B cell (primary cell): ENCODE measurements around the gene ADGRV1. TPM values are rescaled to one million over a fixed set of nuclear protein-coding genes. Genes with fewer than 3 reads are reported as not detected.
A peak's percentile ranks its signal among the peaks of the same experiment; 100 is the strongest.

Experiments
- ATAC-seq: fragments of 200-7000 bp; cut with Tn5 transposase; one replicate; pipeline ENCODE4 v1.10.0; 2021; ENCODE audit warnings: low read depth, mild to moderate bottlenecking, moderate number of reproducible peaks, moderate library complexity
- CTCF ChIA-PET: fragments of 350-600 bp; sonication (Branson Sonifier 250); formaldehyde crosslinking; loops from one replicate; lab custom pipeline; 2021; ENCODE audit warnings: antibody characterized with exemption, inconsistent platforms; lab: Charles Lee
- POLR2A ChIA-PET: fragments of 350-600 bp; sonication (Branson Sonifier 250); formaldehyde crosslinking; loops from one replicate; lab custom pipeline; 2021; ENCODE audit warnings: antibody characterized with exemption; lab: Charles Lee
- DNase-seq: peaks from one replicate; pipeline ENCODE4 v3.0.0; 2013
- H2AFZ ChIP-seq: 2 replicates; pipeline ENCODE4 v1.6.1; 2012; ENCODE audit warnings: mild to moderate bottlenecking, low read depth, low read length; ENCODE audit not compliant: insufficient read depth, poor library complexity, severe bottlenecking
- H3K27ac ChIP-seq, 2 donors: 1 replicate in 1 of 2; 2 replicates in 1 of 2; pipeline ENCODE4 v1.5.1; 2012 to 2013; ENCODE audit warnings: low read length in 2 of 2, mild to moderate bottlenecking in 2 of 2, moderate library complexity in 1 of 2
- H3K27me3 ChIP-seq, 4 experiments: fragments of 200-600 bp in 1 of 4; sonication (generic) in 1 of 4; replicated peaks in 1 of 4; 1 replicate in 2 of 4; 2 replicates in 2 of 4; pipeline versions ENCODE4 v1.6.1 to v1.7.0; 2013 to 2016; ENCODE audit warnings: low read length in 3 of 4, mild to moderate bottlenecking in 2 of 4, mixed read lengths in 1 of 4, moderate library complexity in 1 of 4; ENCODE audit not compliant: insufficient read depth in 4 of 4, control insufficient read depth in 3 of 4; ENCODE audit errors: control extremely low read depth in 1 of 4
- H3K36me3 ChIP-seq, 2 experiments: replicated peaks in 1 of 2; 1 replicate in 1 of 2; 2 replicates in 1 of 2; pipeline versions ENCODE4 v1.6.1 to v1.7.1; 2013; ENCODE audit warnings: low read length in 1 of 2; ENCODE audit not compliant: insufficient read depth in 2 of 2, control insufficient read depth in 1 of 2; ENCODE audit errors: control extremely low read depth in 1 of 2, extremely low read depth in 1 of 2
- H3K4me1 ChIP-seq, 2 donors: fragments of 200-600 bp in 1 of 2; sonication (generic) in 1 of 2; 1 replicate in 1 of 2; 2 replicates in 1 of 2; pipeline versions ENCODE4 v1.5.1 to v1.6.1; 2013 to 2017; ENCODE audit warnings: low read length in 2 of 2; ENCODE audit not compliant: control insufficient read depth in 2 of 2, insufficient read depth in 2 of 2
- H3K4me2 ChIP-seq: replicated peaks from 2 replicates; pipeline ENCODE3; 2012; ENCODE audit warnings: mild to moderate bottlenecking, low read depth, low read length; ENCODE audit not compliant: poor library complexity, severe bottlenecking
- H3K4me3 ChIP-seq, 5 experiments: fragments of 200-600 bp in 1 of 5; sonication (generic) in 1 of 5; 1 replicate in 3 of 5; 2 replicates in 2 of 5; pipeline versions ENCODE4 v1.5.1 to v1.7.0; 2011 to 2016; ENCODE audit warnings: low read length in 4 of 5, mild to moderate bottlenecking in 4 of 5, low read depth in 2 of 5, control low read depth in 1 of 5, moderate library complexity in 1 of 5; ENCODE audit not compliant: insufficient read depth in 1 of 5; ENCODE audit errors: control extremely low read depth in 1 of 5, extremely low read depth in 1 of 5
- H3K79me2 ChIP-seq: fragments of 200-600 bp; sonication (generic); one replicate; pipeline ENCODE4 v1.6.0; 2016; ENCODE audit warnings: low read length; ENCODE audit not compliant: control insufficient read depth, insufficient read depth
- H3K9ac ChIP-seq: fragments of 200-600 bp; sonication (generic); 2 replicates; pipeline ENCODE4 v1.6.1; 2017; ENCODE audit warnings: mild to moderate bottlenecking, low read length, moderate library complexity
- H3K9me3 ChIP-seq, 3 donors: one replicate each; pipeline versions ENCODE4 v1.6.1 to v1.7.1; 2013; ENCODE audit warnings: low read length in 2 of 3; ENCODE audit not compliant: control insufficient read depth in 2 of 3, insufficient read depth in 1 of 3; ENCODE audit errors: control extremely low read depth in 1 of 3
- H4K20me1 ChIP-seq: 2 replicates; pipeline ENCODE4 v1.6.0; 2012; ENCODE audit warnings: mild to moderate bottlenecking, low read length; ENCODE audit not compliant: insufficient read depth, control insufficient read depth, poor library complexity, severe bottlenecking
- H3K27ac Mint-ChIP-seq: one replicate; pipeline ENCODE4 v1.8.0; 2021; ENCODE audit warnings: mixed read lengths
- H3K27me3 Mint-ChIP-seq: one replicate; pipeline ENCODE4 v1.8.0; 2021; ENCODE audit warnings: mixed read lengths
- H3K4me1 Mint-ChIP-seq: one replicate; pipeline ENCODE4 v1.8.0; 2021; ENCODE audit warnings: mixed read lengths
- H3K4me3 Mint-ChIP-seq: one replicate; pipeline ENCODE4 v1.8.0; 2021; ENCODE audit warnings: mixed read lengths
- H3K9me3 Mint-ChIP-seq: one replicate; pipeline ENCODE4 v1.8.0; 2022; ENCODE audit warnings: mixed read lengths; ENCODE audit not compliant: insufficient read depth
- CTCF ChIP-seq: fragments of 200-600 bp; IDR thresholded peaks from one replicate; pipeline ENCODE4 v1.8.0; 2022; ENCODE audit warnings: antibody characterized with exemption, mild to moderate bottlenecking
- EZH2 ChIP-seq: IDR thresholded peaks from 2 replicates; pipeline ENCODE4 v1.6.1; 2012; ENCODE audit warnings: borderline replicate concordance, low read depth, mild to moderate bottlenecking, moderate library complexity, low read length; ENCODE audit not compliant: insufficient read depth, poor library complexity, severe bottlenecking
- whole genome bisulfite sequencing: methylation state at CpG from one replicate; pipeline ENCODE4 v1.1.5; 2013; ENCODE audit warnings: missing lambda C conversion rate; ENCODE audit not compliant: insufficient coverage; 5-methylcytosine and 5-hydroxymethylcytosine counted together
- intact Hi-C: fragments of 100-400 bp; cut with micrococcal nuclease; formaldehyde crosslinking; loops from one replicate; pipeline ENCODE4 v1.10.0; 2022
- polyA plus RNA-seq: library from polyadenylated mRNA; depleted of rRNA; stranded (reverse); fragments of >200 nt; gene quantifications from 2 replicates; pipeline ENCODE4 v1.2.3, GENCODE V29; 2012
- total RNA-seq, 2 donors: library from RNA; stranded (reverse); fragments of 120-200 nt in 1 of 2; gene quantifications; 1 replicate in 1 of 2; 2 replicates in 1 of 2; pipeline versions ENCODE4 v1.2.3 to v1.2.4, GENCODE V29; 2013 to 2022

ADGRV1 gene
- total and polyA plus RNA-seq, 2 donors (not counting 1 experiment from before 2014, with no cell fraction given): 0.07 TPM; not detected in 1

GRCh38 chr5:91101600-91102379 lies 543.2 kb downstream of the ADGRV1 start:
- ChIA-PET CTCF (interaction anchor here (0.5 to 4.6 kb wide), 5 partner anchors 121 to 320 kb away, joined by 3 to 54 read pairs (median 5); partner anchors contain the start of gene ARRDC3), POLR2A (no interaction called here)
- H3K4me3 Mint-ChIP-seq: no peak overlapping the region
- 0% methylated on average over 1 of the region's 8 CpGs for WGBS
- ATAC-seq (peak; percentile 84), DNase-seq (peak; percentile 65)
- no peaks in the 10 kb centered on the region for H3K9me3 ChIP-seq
- H3K9me3 Mint-ChIP-seq: peaks cover 3% of the 10 kb centered on the region
- peaks cover 4% of the 10 kb centered on the region for H3K27me3 Mint-ChIP-seq
- intact Hi-C loops: loop anchor here (1.0 to 10.0 kb wide), 4 partner anchors 121 to 318 kb away; no protein-coding TSS in a partner anchor
- no peak overlapping the region for H2AFZ ChIP-seq
- H3K79me2 ChIP-seq: no peaks in the 10 kb centered on the region
- H4K20me1 ChIP-seq: no peaks in the 10 kb centered on the region
- no peaks in the 10 kb centered on the region for H3K4me1 ChIP-seq
- no peak overlapping the region for H3K27ac ChIP-seq
- peak; percentile 67 for TF ChIP-seq CTCF
- TF ChIP-seq EZH2: no peak
- H3K4me3 ChIP-seq: no peak overlapping the region
- H3K4me1 Mint-ChIP-seq: no peaks in the 10 kb centered on the region
- H3K4me2 ChIP-seq: no peak overlapping the region
- H3K27ac Mint-ChIP-seq: no peak overlapping the region
- H3K36me3 ChIP-seq: no peaks in the 10 kb centered on the region
- H3K9ac ChIP-seq: no peak overlapping the region
- no peaks in the 10 kb centered on the region for H3K27me3 ChIP-seq
